ENCODE results near the gene IL20RB. TPM values are rescaled to one million over a fixed set of nuclear protein-coding genes. Genes with fewer than 3 reads are reported as not detected.

The IL20RB gene
- total RNA-seq, 4 donors from 2014 or later = 218 to 274 (median 257) TPM

GRCh38 chr3:137047240-137047639 lies 89.5 kb downstream of the IL20RB start:
- DNase-seq (ENCODE audit: low spot score in 2 of 2) = no peak
- Histone ChIP-seq H3K9me3 (no peaks in the 10 kb centered on the region), H3K4me1 (no peaks in the 10 kb centered on the region), H3K27ac (no peak overlapping the region), H3K27me3 (no peaks in the 10 kb centered on the region), H3K36me3 (no peaks in the 10 kb centered on the region), H3K4me3 (no peak overlapping the region)
- 86% methylated on average over 4 of the region's 4 CpGs for WGBS
- TF ChIP-seq POLR2AphosphoS5 (IDR thresholded peaks at IDR 0.05) (no peak), POLR2A (IDR thresholded peaks at IDR 0.05) (no peak), CTCF (IDR thresholded peaks at IDR 0.05) (no peak), EP300 (IDR thresholded peaks at IDR 0.05) (no peak)

- Histone ChIP-seq H3K27ac (no peak overlapping the region), H3K4me1 (no peaks in the 10 kb centered on the region), H3K9me3 (no peaks in the 10 kb centered on the region), H3K4me3 (no peak overlapping the region), H3K36me3 (no peaks in the 10 kb centered on the region), H3K27me3 (no peaks in the 10 kb centered on the region)
- WGBS = 38% methylated on average over 3 of the region's 3 CpGs
- no peak for TF ChIP-seq POLR2AphosphoS5 (IDR thresholded peaks at IDR 0.05)
- no peak for TF ChIP-seq POLR2A (IDR thresholded peaks at IDR 0.05)
- no peak for TF ChIP-seq EP300 (IDR thresholded peaks at IDR 0.05)
- no peak for TF ChIP-seq CTCF (IDR thresholded peaks at IDR 0.05)
- DNase-seq (ENCODE audit: low spot score in 2 of 2) = no peak
These were observed 92.5 kb downstream of the IL20RB start for GRCh38 chr3:137050281-137050680.

GRCh38 chr3:137052298-137052697 lies 94.5 kb downstream of the IL20RB start:
- Histone ChIP-seq H3K27me3 (no peaks in the 10 kb centered on the region), H3K4me1 (no peaks in the 10 kb centered on the region), H3K27ac (no peak overlapping the region), H3K36me3 (no peaks in the 10 kb centered on the region), H3K4me3 (no peak overlapping the region), H3K9me3 (no peaks in the 10 kb centered on the region)
- WGBS = 92% methylated on average over 1 of the region's 1 CpG
- no peak for DNase-seq (ENCODE audit: low spot score in 2 of 2)
- TF ChIP-seq EP300 (IDR thresholded peaks at IDR 0.05) = no peak
- TF ChIP-seq CTCF (IDR thresholded peaks at IDR 0.05) = no peak

Other genes starting within 250 kb of the IL20RB start
- gene STAG1, start 205.6 kb upstream of the IL20RB start, total RNA-seq = 10 to 100 TPM; 33.8 to 76.4 (median 38.0) TPM
- gene SLC35G2, start 138.9 kb upstream of the IL20RB start, total RNA-seq = 1 to 10 TPM in 3 of 4 donors, under 1 TPM in 1; 0.98 to 3.7 (median 1.1) TPM
- gene NCK1, start 95.8 kb upstream of the IL20RB start, total RNA-seq = 10 to 100 TPM; 38.5 to 46.3 (median 43.7) TPM